ENCODE measurements around the gene NTN5.

DNA sequence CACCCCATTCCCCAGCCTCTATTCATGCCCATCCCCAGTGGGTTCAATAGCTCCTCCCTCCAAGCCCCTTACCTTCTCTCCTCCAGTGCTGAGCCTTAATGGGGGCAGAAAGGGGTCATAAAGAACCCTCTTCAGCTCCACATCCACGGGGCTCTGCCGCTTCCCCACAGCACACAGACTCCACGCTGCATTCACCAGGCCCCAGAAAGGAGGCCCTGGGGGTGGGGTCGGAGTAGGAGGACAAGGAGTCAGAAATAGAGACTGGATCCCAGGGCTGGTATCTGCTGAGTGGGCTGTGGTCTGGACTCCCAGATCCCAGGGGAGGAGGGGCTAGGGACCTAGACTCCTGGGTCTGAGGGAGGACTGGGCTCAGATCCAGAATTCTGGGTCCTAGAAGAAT, 28.5 kb downstream of the NTN5 start:
- TF ChIP-seq, protein P1, sequence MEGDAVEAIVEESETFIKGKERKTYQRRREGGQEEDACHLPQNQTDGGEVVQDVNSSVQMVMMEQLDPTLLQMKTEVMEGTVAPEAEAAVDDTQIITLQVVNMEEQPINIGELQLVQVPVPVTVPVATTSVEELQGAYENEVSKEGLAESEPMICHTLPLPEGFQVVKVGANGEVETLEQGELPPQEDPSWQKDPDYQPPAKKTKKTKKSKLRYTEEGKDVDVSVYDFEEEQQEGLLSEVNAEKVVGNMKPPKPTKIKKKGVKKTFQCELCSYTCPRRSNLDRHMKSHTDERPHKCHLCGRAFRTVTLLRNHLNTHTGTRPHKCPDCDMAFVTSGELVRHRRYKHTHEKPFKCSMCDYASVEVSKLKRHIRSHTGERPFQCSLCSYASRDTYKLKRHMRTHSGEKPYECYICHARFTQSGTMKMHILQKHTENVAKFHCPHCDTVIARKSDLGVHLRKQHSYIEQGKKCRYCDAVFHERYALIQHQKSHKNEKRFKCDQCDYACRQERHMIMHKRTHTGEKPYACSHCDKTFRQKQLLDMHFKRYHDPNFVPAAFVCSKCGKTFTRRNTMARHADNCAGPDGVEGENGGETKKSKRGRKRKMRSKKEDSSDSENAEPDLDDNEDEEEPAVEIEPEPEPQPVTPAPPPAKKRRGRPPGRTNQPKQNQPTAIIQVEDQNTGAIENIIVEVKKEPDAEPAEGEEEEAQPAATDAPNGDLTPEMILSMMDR (conservative IDR thresholded peaks at IDR 0.05 in 1 of 2, IDR thresholded peaks at IDR 0.05 in 1 of 2; ENCODE audit: low read depth in 1 of 2, low read length in 2 of 2), result no peak
- no peak for TF ChIP-seq EZH2 (IDR thresholded peaks at IDR 0.05; ENCODE audit: low read length, missing control alignments)

Measured in fibroblast of lung (primary cell).